SK-N-SH treated with all-trans-retinoic acid at 6 μM for 48 hours (cell line): ENCODE measurements around the gene BBC3.

ENCODE experiments used
- ARNTL ChIP-seq: fragments of 450-650 bp; formaldehyde crosslinking; IDR thresholded peaks from 2 replicates; pipeline ENCODE4 v1.5.0; 2020; ENCODE audit warnings: low read depth, mild to moderate bottlenecking, moderate library complexity, borderline replicate concordance
- BACH2 ChIP-seq: fragments of 250-450 bp; sonication (Bioruptor Pico); IDR thresholded peaks from 2 replicates; pipeline ENCODE4 v1.9.0; 2021; ENCODE audit warnings: mild to moderate bottlenecking, borderline replicate concordance
- ESRRG ChIP-seq: fragments of 250-450 bp; sonication (Bioruptor Pico); IDR thresholded peaks from 2 replicates; pipeline ENCODE4 v1.6.1; 2021; ENCODE audit warnings: mild to moderate bottlenecking
- ISL1 ChIP-seq: fragments of 250-450 bp; sonication (Bioruptor Pico); IDR thresholded peaks from 2 replicates; pipeline ENCODE4 v2.1.2; 2022; ENCODE audit warnings: mild to moderate bottlenecking, moderate library complexity
- PPARA ChIP-seq: fragments of 250-450 bp; sonication (Bioruptor Pico); IDR thresholded peaks from 2 replicates; pipeline ENCODE4 v1.5.0; 2020; ENCODE audit warnings: mild to moderate bottlenecking, borderline replicate concordance
- RARB ChIP-seq: fragments of 250-450 bp; sonication (Bioruptor Pico); IDR thresholded peaks from 2 replicates; pipeline ENCODE4 v1.8.0; 2021; ENCODE audit warnings: mild to moderate bottlenecking, moderate library complexity
- TCF4 ChIP-seq: fragments of 250-450 bp; sonication (Bioruptor Pico); IDR thresholded peaks from 2 replicates; pipeline ENCODE4 v1.8.0; 2021; ENCODE audit warnings: mild to moderate bottlenecking, moderate library complexity, borderline replicate concordance
- ZC3H10 ChIP-seq: fragments of 250-450 bp; sonication (Bioruptor Pico); IDR thresholded peaks from 2 replicates; pipeline ENCODE4 v1.5.1; 2021; ENCODE audit warnings: mild to moderate bottlenecking, moderate library complexity
- ZFP3 ChIP-seq: fragments of 250-450 bp; sonication (Bioruptor Pico); IDR thresholded peaks from 2 replicates; pipeline ENCODE4 v1.5.0; 2020; ENCODE audit warnings: mild to moderate bottlenecking, moderate library complexity
- ZFP30 ChIP-seq: fragments of 450-650 bp; formaldehyde crosslinking; IDR thresholded peaks from 2 replicates; pipeline ENCODE4 v1.5.0; 2022; ENCODE audit warnings: mild to moderate bottlenecking, moderate library complexity
- ZNF70 ChIP-seq: fragments of 450-650 bp; formaldehyde crosslinking; IDR thresholded peaks from 2 replicates; pipeline ENCODE4 v1.5.0; 2020; ENCODE audit warnings: mild to moderate bottlenecking, moderate library complexity
- TF ChIP-seq, protein P1 (sequence below): fragments of 250-450 bp; sonication (Bioruptor Pico); IDR thresholded peaks from 2 replicates; pipeline ENCODE4 v1.8.0; 2020; ENCODE audit warnings: mild to moderate bottlenecking, moderate library complexity, borderline replicate concordance
- TF ChIP-seq, protein P2 (sequence below): fragments of 250-450 bp; sonication (Bioruptor Pico); IDR thresholded peaks from 2 replicates; pipeline ENCODE4 v1.5.1; 2020; ENCODE audit warnings: low read depth, mild to moderate bottlenecking, moderate library complexity
- TF ChIP-seq, protein P3 (sequence below): fragments of 250-450 bp; sonication (Bioruptor Pico); IDR thresholded peaks from 2 replicates; pipeline ENCODE4 v1.8.0; 2021; ENCODE audit warnings: low read depth, mild to moderate bottlenecking, moderate library complexity, borderline replicate concordance

- no peak for TF ChIP-seq ZFP30 (CRISPR knock-in tag)
- TF ChIP-seq, protein P1, sequence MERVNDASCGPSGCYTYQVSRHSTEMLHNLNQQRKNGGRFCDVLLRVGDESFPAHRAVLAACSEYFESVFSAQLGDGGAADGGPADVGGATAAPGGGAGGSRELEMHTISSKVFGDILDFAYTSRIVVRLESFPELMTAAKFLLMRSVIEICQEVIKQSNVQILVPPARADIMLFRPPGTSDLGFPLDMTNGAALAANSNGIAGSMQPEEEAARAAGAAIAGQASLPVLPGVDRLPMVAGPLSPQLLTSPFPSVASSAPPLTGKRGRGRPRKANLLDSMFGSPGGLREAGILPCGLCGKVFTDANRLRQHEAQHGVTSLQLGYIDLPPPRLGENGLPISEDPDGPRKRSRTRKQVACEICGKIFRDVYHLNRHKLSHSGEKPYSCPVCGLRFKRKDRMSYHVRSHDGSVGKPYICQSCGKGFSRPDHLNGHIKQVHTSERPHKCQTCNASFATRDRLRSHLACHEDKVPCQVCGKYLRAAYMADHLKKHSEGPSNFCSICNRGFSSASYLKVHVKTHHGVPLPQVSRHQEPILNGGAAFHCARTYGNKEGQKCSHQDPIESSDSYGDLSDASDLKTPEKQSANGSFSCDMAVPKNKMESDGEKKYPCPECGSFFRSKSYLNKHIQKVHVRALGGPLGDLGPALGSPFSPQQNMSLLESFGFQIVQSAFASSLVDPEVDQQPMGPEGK (CRISPR knock-in tag) = no peak
- TF ChIP-seq ESRRG (CRISPR knock-in tag) = no peak
- no peak for TF ChIP-seq ISL1 (CRISPR knock-in tag)
- TF ChIP-seq ZC3H10 (CRISPR knock-in tag) = no peak
- TF ChIP-seq ZNF70 = no peak
- TF ChIP-seq TCF4 (CRISPR knock-in tag) = no peak
- TF ChIP-seq RARB (CRISPR knock-in tag) = no peak
- no peak for TF ChIP-seq ARNTL (CRISPR knock-in tag)
- TF ChIP-seq, protein P2, sequence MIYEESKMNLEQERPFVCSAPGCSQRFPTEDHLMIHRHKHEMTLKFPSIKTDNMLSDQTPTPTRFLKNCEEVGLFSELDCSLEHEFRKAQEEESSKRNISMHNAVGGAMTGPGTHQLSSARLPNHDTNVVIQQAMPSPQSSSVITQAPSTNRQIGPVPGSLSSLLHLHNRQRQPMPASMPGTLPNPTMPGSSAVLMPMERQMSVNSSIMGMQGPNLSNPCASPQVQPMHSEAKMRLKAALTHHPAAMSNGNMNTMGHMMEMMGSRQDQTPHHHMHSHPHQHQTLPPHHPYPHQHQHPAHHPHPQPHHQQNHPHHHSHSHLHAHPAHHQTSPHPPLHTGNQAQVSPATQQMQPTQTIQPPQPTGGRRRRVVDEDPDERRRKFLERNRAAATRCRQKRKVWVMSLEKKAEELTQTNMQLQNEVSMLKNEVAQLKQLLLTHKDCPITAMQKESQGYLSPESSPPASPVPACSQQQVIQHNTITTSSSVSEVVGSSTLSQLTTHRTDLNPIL (CRISPR knock-in tag) = no peak
- TF ChIP-seq PPARA (CRISPR knock-in tag) = no peak
- TF ChIP-seq BACH2 (CRISPR knock-in tag) = no peak
- TF ChIP-seq ZFP3 = no peak
- TF ChIP-seq, protein P3, sequence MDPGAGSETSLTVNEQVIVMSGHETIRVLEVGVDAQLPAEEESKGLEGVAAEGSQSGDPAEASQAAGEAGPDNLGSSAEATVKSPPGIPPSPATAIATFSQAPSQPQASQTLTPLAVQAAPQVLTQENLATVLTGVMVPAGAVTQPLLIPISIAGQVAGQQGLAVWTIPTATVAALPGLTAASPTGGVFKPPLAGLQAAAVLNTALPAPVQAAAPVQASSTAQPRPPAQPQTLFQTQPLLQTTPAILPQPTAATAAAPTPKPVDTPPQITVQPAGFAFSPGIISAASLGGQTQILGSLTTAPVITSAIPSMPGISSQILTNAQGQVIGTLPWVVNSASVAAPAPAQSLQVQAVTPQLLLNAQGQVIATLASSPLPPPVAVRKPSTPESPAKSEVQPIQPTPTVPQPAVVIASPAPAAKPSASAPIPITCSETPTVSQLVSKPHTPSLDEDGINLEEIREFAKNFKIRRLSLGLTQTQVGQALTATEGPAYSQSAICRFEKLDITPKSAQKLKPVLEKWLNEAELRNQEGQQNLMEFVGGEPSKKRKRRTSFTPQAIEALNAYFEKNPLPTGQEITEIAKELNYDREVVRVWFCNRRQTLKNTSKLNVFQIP (CRISPR knock-in tag) = no peak
Measured at GRCh38 chr19:47197141-47197540, 33.9 kb downstream of the BBC3 start.
